ENCODE measurements around the gene GLI2. TPM values are rescaled to one million over a fixed set of nuclear protein-coding genes. Genes with fewer than 3 reads are reported as not detected.

Gene GLI2
- total and polyA plus RNA-seq, 2 experiments from 2014 or later: 53.6 to 57.0 TPM

DNA sequence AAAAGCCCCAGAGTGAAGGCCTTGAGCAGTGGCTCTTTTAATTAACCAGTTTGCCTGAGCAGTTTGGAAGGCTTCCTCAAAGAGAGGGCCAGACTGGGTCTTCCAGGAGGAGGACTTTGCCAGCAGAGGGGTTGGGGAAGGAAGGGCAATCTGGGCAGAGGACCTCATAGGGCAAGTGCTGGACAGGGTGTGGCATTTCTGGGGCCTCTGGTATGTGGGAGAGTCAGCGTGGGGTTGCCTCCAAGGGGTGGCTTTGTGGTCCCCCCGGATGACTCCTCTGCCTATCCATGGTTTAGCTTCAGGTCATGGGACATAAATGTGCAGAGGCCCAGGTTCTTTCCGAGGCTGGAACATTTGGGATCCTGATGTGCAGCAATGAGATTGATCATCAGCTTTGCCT lies 12.6 kb downstream of the GLI2 start:
- Histone ChIP-seq H2AFZ (no peak overlapping the region), H3K79me2 (replicated peaks; ENCODE audit: insufficient read depth) (peaks cover 100% of the 10 kb centered on the region), H3K9me2 (ENCODE audit: insufficient read depth) (peaks cover 9% of the 10 kb centered on the region; the same call in 1 of the 2 replicates), H3K27me3 (ENCODE audit: insufficient read depth) (no peaks in the 10 kb centered on the region), H3K4me3 (no peak overlapping the region), H3K27ac (ENCODE audit: low read depth) (no peak overlapping the region), H3K4me1 (ENCODE audit: insufficient read depth) (peaks cover 77% of the 10 kb centered on the region), H3K36me3 (ENCODE audit: insufficient read depth) (no peaks in the 10 kb centered on the region), H3F3A (replicated peaks; ENCODE audit: low read depth) (peaks cover 17% of the 10 kb centered on the region), H4K20me1 (replicated peaks; ENCODE audit: insufficient read depth) (peaks cover 84% of the 10 kb centered on the region), H3K4me2 (no peak overlapping the region)
- no peak for TF ChIP-seq ZNF114 (CRISPR knock-in tag; IDR thresholded peaks at IDR 0.05)
- TF ChIP-seq, protein P1, sequence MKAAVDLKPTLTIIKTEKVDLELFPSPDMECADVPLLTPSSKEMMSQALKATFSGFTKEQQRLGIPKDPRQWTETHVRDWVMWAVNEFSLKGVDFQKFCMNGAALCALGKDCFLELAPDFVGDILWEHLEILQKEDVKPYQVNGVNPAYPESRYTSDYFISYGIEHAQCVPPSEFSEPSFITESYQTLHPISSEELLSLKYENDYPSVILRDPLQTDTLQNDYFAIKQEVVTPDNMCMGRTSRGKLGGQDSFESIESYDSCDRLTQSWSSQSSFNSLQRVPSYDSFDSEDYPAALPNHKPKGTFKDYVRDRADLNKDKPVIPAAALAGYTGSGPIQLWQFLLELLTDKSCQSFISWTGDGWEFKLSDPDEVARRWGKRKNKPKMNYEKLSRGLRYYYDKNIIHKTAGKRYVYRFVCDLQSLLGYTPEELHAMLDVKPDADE (IDR thresholded peaks at IDR 0.05): no peak
- TF ChIP-seq, protein P2, sequence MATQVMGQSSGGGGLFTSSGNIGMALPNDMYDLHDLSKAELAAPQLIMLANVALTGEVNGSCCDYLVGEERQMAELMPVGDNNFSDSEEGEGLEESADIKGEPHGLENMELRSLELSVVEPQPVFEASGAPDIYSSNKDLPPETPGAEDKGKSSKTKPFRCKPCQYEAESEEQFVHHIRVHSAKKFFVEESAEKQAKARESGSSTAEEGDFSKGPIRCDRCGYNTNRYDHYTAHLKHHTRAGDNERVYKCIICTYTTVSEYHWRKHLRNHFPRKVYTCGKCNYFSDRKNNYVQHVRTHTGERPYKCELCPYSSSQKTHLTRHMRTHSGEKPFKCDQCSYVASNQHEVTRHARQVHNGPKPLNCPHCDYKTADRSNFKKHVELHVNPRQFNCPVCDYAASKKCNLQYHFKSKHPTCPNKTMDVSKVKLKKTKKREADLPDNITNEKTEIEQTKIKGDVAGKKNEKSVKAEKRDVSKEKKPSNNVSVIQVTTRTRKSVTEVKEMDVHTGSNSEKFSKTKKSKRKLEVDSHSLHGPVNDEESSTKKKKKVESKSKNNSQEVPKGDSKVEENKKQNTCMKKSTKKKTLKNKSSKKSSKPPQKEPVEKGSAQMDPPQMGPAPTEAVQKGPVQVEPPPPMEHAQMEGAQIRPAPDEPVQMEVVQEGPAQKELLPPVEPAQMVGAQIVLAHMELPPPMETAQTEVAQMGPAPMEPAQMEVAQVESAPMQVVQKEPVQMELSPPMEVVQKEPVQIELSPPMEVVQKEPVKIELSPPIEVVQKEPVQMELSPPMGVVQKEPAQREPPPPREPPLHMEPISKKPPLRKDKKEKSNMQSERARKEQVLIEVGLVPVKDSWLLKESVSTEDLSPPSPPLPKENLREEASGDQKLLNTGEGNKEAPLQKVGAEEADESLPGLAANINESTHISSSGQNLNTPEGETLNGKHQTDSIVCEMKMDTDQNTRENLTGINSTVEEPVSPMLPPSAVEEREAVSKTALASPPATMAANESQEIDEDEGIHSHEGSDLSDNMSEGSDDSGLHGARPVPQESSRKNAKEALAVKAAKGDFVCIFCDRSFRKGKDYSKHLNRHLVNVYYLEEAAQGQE (IDR thresholded peaks at IDR 0.05; ENCODE audit: unreplicated experiment): no peak
- TF ChIP-seq EZH2 (IDR thresholded peaks at IDR 0.05; ENCODE audit: low read depth, unreplicated experiment): no peak
- TF ChIP-seq STAT1 (IDR thresholded peaks at IDR 0.05; ENCODE audit: unreplicated experiment): no peak
- no peak for TF ChIP-seq POLR2AphosphoS5 (IDR thresholded peaks at IDR 0.05; ENCODE audit: low read depth)
- no peak for TF ChIP-seq JUNB (IDR thresholded peaks at IDR 0.05; ENCODE audit: unreplicated experiment)
- no peak for TF ChIP-seq NANOG (IDR thresholded peaks at IDR 0.05; ENCODE audit: borderline replicate concordance)
- no peak for TF ChIP-seq EZH2phosphoT487 (IDR thresholded peaks at IDR 0.05; ENCODE audit: unreplicated experiment)
- TF ChIP-seq, protein P3, sequence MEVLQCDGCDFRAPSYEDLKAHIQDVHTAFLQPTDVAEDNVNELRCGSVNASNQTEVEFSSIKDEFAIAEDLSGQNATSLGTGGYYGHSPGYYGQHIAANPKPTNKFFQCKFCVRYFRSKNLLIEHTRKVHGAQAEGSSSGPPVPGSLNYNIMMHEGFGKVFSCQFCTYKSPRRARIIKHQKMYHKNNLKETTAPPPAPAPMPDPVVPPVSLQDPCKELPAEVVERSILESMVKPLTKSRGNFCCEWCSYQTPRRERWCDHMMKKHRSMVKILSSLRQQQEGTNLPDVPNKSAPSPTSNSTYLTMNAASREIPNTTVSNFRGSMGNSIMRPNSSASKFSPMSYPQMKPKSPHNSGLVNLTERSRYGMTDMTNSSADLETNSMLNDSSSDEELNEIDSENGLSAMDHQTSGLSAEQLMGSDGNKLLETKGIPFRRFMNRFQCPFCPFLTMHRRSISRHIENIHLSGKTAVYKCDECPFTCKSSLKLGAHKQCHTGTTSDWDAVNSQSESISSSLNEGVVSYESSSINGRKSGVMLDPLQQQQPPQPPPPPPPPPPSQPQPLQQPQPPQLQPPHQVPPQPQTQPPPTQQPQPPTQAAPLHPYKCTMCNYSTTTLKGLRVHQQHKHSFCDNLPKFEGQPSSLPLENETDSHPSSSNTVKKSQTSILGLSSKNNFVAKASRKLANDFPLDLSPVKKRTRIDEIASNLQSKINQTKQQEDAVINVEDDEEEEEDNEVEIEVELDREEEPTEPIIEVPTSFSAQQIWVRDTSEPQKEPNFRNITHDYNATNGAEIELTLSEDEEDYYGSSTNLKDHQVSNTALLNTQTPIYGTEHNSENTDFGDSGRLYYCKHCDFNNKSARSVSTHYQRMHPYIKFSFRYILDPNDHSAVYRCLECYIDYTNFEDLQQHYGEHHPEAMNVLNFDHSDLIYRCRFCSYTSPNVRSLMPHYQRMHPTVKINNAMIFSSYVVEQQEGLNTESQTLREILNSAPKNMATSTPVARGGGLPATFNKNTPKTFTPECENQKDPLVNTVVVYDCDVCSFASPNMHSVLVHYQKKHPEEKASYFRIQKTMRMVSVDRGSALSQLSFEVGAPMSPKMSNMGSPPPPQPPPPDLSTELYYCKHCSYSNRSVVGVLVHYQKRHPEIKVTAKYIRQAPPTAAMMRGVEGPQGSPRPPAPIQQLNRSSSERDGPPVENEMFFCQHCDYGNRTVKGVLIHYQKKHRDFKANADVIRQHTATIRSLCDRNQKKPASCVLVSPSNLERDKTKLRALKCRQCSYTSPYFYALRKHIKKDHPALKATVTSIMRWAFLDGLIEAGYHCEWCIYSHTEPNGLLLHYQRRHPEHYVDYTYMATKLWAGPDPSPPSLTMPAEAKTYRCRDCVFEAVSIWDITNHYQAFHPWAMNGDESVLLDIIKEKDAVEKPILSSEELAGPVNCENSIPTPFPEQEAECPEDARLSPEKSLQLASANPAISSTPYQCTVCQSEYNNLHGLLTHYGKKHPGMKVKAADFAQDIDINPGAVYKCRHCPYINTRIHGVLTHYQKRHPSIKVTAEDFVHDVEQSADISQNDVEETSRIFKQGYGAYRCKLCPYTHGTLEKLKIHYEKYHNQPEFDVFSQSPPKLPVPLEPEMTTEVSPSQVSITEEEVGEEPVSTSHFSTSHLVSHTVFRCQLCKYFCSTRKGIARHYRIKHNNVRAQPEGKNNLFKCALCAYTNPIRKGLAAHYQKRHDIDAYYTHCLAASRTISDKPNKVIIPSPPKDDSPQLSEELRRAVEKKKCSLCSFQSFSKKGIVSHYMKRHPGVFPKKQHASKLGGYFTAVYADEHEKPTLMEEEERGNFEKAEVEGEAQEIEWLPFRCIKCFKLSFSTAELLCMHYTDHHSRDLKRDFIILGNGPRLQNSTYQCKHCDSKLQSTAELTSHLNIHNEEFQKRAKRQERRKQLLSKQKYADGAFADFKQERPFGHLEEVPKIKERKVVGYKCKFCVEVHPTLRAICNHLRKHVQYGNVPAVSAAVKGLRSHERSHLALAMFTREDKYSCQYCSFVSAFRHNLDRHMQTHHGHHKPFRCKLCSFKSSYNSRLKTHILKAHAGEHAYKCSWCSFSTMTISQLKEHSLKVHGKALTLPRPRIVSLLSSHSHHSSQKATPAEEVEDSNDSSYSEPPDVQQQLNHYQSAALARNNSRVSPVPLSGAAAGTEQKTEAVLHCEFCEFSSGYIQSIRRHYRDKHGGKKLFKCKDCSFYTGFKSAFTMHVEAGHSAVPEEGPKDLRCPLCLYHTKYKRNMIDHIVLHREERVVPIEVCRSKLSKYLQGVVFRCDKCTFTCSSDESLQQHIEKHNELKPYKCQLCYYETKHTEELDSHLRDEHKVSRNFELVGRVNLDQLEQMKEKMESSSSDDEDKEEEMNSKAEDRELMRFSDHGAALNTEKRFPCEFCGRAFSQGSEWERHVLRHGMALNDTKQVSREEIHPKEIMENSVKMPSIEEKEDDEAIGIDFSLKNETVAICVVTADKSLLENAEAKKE (CRISPR knock-in tag; IDR thresholded peaks at IDR 0.05): no peak
- TF ChIP-seq CREB1 (CRISPR knock-in tag; IDR thresholded peaks at IDR 0.05; ENCODE audit: low read depth): no peak
- no peak for TF ChIP-seq CTCF (conservative IDR thresholded peaks at IDR 0.05; ENCODE audit: low read depth in 2 of 2)
- no peak for TF ChIP-seq ZNF331 (CRISPR knock-in tag; IDR thresholded peaks at IDR 0.05; ENCODE audit: low read depth)
- H3K4me3 Mint-ChIP-seq: no peak overlapping the region
- no peak overlapping the region for H3K27ac Mint-ChIP-seq
- no peaks in the 10 kb centered on the region for H3K9me3 Mint-ChIP-seq
- H3K36me3 Mint-ChIP-seq (ENCODE audit: low read depth): no peaks in the 10 kb centered on the region; the same call in 2 of the 3 replicates
- H3K27me3 Mint-ChIP-seq (ENCODE audit: insufficient read depth, low read depth, poor library complexity): peaks cover 3% of the 10 kb centered on the region
- peaks cover 75% of the 10 kb centered on the region for H3K4me1 Mint-ChIP-seq
- ATAC-seq: no peak
- DNase-seq (ENCODE audit: low spot score): no peak
